Testis (tissue), 2 donors: ENCODE data around the gene OR6B2.

Experiments used
- POLR2A ChIP-seq: fragments of 450-650 bp; IDR thresholded peaks from one replicate; pipeline ENCODE4 v1.6.1; 2017; ENCODE audit warnings: antibody characterized with exemption, mild to moderate bottlenecking, moderate library complexity
- TF ChIP-seq, protein P1 (sequence below), 3 experiments: fragments of 450-650 bp in 2 of 3; fragments of 200-600 bp in 1 of 3; sonication (generic) in 1 of 3; IDR thresholded peaks; one replicate each; pipeline ENCODE4 v1.5.1; 2016 to 2019; ENCODE audit warnings: antibody characterized with exemption in 3 of 3, mild to moderate bottlenecking in 2 of 3, moderate library complexity in 1 of 3

DNA sequence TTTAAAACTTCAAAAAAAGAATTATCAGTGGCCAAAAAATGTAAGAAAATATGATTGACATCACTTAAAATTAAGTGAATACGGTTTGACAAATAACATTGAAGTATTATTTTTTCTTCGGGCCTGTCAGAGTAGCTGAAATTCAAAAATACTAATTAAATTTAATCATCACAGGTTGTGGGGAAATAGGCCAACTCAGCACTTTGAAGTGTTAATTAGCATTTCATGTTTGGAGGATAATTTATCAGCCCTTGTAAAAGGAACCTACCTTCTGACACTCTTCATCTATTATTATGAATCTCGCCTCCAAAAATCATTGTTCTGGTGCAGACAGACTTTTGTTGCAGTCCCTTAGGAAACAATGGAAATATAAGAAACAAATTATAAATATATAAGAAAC lies 40.7 kb upstream of the OR6B2 start:
- no peak for TF ChIP-seq POLR2A
- TF ChIP-seq, protein P1, sequence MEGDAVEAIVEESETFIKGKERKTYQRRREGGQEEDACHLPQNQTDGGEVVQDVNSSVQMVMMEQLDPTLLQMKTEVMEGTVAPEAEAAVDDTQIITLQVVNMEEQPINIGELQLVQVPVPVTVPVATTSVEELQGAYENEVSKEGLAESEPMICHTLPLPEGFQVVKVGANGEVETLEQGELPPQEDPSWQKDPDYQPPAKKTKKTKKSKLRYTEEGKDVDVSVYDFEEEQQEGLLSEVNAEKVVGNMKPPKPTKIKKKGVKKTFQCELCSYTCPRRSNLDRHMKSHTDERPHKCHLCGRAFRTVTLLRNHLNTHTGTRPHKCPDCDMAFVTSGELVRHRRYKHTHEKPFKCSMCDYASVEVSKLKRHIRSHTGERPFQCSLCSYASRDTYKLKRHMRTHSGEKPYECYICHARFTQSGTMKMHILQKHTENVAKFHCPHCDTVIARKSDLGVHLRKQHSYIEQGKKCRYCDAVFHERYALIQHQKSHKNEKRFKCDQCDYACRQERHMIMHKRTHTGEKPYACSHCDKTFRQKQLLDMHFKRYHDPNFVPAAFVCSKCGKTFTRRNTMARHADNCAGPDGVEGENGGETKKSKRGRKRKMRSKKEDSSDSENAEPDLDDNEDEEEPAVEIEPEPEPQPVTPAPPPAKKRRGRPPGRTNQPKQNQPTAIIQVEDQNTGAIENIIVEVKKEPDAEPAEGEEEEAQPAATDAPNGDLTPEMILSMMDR (IDR thresholded peaks at IDR 0.05): no peak
